ENCODE results near the gene RPL14. TPM values are rescaled to one million over a fixed set of nuclear protein-coding genes. Genes with fewer than 3 reads are reported as not detected.
A peak's percentile ranks its signal among the peaks of the same experiment; 100 is the strongest.
"Not testable (repeated sequence)": the region's sequence is repeated elsewhere in the genome, so short reads cannot be mapped to it uniquely, and the experiment has no call there.

RPL14 gene
- 490 and 662 TPM in 2 replicates for total RNA-seq

GRCh38 chr3:40456940-40457823 lies at the start of gene RPL14:
RPL14 (plus strand) TSS chr3:40457339; CDS start chr3:40457472, 133 bp downstream.
- peak; percentile 61 for DNase-seq (ENCODE audit: extremely low read depth, low read depth, low spot score)

DNA sequence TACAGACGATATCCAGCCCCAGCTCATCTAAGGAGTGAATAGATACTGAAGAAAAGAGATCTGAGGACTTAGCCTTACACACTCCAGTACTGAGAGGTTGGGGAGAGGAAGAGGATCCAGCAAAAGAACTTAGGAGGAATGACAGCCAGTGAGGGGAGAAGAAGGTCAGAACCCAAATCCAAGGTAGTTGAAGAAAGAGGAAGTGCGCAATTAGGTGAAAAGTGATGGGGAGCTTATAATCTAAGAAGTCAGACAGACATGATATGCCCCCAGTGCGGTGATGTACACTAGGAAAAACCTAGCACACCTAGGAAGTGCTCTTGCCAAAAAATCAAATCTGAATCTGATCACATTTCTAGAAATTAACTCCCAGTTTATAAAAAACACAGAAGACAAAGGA lies 49.5 kb upstream of the RPL14 start:
- DNase-seq (ENCODE audit: extremely low read depth, low read depth, low spot score) = no peak

DNA sequence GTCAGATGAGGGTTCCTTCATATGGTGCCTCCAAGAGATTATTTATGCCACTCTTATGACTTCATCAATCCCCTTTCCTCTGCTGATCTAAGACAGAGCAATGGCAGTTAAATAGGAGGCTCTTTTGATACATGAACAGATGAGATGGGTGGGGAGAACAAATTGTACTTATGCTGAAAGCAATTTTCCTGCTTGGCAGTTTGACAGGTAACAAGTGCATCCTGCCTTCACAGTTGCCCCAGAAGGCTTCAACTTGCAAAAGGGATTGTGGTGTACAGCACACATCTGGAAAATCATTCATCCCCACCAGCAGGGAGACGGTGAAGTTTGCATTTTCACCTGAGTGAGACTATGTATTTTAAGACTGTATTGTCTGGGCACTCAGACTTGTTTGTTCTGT lies 42.9 kb upstream of the RPL14 start:
- DNase-seq (ENCODE audit: extremely low read depth, low read depth, low spot score) = no peak

DNA sequence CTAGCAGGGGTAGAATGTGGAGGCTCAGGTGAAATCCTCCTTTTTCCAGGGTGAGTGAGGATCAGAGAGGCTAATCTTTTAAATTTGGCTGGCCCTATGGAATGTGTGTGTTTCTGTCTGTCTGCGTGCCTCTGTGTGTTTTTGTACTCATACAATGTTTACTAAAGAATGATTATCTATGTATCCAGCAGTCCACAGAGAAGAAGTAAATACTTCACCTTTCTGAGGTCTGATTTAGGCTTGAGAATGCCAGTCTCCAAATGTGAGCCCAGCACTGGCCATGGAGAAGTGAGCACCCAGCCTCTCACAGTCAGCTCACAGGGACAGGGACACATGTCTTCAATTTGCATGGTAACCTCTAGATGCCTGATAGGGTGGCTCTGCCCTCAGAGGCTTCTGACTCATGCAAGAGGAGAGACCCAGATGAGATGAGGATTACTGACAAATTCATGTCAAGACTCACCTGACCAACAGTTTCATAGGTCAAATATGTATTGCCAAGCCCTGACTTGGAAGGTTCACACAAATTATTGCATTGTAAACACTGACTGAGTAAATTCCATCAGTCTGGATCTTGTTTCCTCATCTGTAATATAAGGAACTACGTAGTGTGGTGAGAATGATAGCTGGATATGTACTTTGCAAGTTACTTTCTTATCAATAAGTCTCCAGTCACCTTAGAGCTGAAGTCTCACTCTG lies 39.1 kb upstream of the RPL14 start:
- no peak for DNase-seq (ENCODE audit: extremely low read depth, low read depth, low spot score)

- DNase-seq (ENCODE audit: extremely low read depth, low read depth, low spot score) = no peak
Observed at GRCh38 chr3:40422861-40423260, 34.3 kb upstream of the RPL14 start.

DNA sequence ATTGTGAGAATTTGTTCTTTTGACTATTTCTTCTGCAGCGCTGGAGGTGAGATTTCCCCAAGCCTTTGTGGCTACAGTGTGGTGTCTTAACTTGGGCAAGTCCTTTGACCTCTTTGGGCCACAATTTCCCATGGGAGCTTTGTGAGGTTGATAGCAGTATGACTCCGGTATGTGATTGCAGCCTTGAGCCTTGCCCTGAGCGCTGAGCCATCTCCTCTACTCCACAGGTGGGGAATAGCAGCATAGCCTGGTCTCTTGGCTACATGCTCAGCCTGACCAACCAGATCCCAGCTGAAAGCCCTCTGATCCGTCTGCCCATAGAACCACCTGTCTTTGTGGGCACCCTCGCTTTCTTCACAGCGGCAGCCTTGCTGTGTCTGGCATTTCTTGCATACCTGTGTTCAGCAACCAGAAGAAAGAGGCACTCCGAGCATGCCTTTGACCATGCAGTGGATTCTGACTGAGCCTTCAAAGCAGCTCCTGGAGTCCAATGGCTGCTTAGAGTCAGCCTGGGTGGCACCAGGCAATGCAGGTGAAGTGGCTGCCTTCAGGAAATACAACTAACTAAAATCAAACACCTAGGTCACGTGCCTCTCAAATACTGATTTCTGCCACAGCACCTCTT lies 30.0 kb upstream of the RPL14 start:
- no peak for DNase-seq (ENCODE audit: extremely low read depth, low read depth, low spot score)

DNA sequence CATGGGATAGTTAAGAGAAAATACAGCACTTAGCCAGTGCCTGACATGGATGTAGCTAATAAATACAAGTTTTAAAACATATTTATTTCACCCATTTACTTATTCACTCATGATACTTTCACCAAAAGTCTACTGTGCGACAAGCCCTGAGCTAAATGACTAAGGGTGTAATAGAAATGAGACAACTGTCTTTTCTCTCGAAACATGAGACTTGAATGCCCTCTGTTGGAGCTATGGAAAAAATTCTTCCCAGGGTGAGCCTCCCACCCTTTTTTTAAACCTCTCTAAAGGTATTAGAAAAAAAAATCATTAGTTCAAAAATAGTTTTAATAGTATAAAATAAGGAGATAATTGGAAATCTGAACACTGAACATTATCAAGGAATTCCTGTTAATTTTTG lies 24.3 kb upstream of the RPL14 start:
- no peak for DNase-seq (ENCODE audit: extremely low read depth, low read depth, low spot score)

- DNase-seq (ENCODE audit: extremely low read depth, low read depth, low spot score) = no peak
Observed at GRCh38 chr3:40437889-40438288, 19.2 kb upstream of the RPL14 start.

DNA sequence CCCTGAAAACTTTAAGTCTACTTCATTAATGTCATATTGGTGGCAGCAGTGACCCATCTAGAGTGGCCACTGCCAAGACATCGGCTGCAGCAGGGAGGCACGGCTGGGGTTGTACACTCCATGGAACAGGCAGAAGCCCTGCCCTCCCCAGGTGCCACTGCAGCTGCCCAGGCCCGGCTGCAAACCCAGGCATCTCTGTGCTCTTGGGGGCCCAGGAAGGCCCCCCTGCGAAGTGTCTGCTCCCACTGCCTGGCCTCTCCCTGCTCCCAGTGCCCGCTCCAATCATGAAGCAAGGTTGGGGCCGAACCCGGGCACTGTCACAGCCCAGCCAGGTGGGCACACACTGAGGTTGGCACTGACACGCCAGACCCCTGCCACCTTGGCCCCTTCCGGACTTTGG lies 12.1 kb upstream of the RPL14 start:
- DNase-seq (ENCODE audit: extremely low read depth, low read depth, low spot score) = no peak

DNA sequence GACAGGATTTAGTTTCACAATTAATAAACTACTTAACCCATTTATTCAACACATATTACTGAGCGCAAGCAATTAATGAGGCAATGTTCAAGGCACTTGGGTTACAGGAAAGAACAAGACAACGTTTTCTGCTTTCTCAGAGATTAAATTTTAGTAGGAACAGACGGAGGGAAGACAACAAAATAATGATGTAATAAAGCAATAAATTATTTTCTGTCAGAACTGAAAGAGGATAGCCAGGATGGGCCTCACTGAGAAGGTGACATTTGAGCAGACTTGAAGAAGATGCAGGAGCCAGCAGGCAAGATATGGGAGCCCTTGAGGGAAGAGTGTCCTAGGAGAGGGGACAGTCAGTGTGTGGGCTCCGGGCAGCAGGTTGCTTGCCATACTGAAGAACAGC lies 11.3 kb upstream of the RPL14 start:
- no peak for DNase-seq (ENCODE audit: extremely low read depth, low read depth, low spot score)

GRCh38 chr3:40450438-40450837 lies 6.7 kb upstream of the RPL14 start:
- DNase-seq (ENCODE audit: extremely low read depth, low read depth, low spot score) = no peak

GRCh38 chr3:40451551-40451950 lies 5.6 kb upstream of the RPL14 start:
- DNase-seq (ENCODE audit: extremely low read depth, low read depth, low spot score) = no peak

DNA sequence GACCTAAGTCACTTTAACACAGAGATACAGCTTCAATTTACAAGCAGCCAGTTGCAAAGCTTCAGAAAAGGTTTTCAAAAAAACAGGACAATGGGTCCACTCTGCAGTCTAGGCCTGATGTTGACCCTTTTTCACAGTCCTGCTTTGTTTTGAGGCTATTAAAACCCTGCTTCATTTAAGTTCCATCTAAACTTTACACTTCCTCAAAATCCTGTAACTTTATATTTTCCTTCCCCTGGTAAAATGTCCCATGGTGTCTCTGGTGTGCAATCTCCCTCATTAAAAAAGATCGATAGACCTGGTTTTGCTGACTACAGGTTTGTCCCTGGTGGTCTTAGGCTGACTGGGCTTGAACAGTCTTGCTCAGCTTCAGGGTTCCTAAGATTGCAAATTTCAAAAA lies 5.1 kb upstream of the RPL14 start:
- no peak for DNase-seq (ENCODE audit: extremely low read depth, low read depth, low spot score)

DNA sequence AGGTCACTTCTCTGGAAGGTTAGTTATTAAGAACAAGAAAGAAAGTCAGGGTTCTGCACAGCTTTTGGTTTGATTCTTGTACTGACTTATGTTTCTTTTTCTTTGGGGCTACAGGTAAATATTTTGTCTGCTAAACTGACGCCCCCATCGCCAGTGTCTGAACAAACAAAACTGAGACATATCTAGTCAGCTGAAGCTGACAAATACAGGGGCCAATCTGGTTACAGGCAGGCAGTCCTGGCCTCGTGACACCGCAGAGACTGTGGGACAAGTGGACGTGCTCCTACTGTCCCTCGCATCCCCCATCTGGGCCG lies 4.6 kb upstream of the RPL14 start:
- DNase-seq (ENCODE audit: extremely low read depth, low read depth, low spot score) = no peak

DNA sequence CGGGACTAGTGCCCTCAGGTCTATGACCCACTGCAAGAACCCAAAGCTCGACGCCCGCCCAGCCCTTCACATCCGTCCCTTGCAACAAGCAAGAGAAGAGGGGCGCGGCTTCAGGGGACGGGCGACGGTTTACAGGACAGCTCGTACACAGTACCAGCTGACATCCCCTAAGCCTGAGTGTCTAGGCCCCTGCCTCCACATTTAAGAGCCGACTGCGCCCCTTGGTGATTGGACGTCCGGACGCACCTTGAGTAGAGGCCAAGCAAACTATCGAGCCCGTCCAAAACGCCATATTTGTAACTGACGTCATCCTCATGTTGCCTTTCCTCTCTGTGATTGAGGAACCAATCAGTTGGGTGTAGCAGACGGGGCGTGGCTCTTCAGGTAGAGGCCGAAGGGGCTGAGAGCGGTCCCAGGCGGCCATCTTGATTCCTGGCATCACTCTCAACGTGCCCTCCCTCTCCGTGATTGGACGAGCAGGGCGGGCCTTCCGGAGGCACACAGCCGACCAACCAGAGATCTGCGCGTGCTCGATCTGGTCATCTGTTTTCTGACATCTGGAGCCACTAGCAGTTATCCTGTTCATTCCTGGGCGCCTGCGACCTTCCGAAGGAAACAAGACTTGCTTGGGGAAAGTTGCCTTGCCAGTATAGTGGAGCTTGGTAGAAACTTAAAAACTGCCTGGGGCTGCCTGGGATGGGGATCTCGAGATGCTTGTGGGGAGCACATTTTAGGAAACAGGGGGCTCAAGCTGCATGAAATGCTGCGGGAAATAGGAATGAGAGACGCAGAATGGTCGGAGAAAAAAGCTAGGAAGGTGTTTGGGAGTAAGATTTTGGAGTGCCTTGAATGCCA lies 4.0 kb upstream of the RPL14 start:
- peak; percentile 91 for DNase-seq (ENCODE audit: extremely low read depth, low read depth, low spot score)

DNA sequence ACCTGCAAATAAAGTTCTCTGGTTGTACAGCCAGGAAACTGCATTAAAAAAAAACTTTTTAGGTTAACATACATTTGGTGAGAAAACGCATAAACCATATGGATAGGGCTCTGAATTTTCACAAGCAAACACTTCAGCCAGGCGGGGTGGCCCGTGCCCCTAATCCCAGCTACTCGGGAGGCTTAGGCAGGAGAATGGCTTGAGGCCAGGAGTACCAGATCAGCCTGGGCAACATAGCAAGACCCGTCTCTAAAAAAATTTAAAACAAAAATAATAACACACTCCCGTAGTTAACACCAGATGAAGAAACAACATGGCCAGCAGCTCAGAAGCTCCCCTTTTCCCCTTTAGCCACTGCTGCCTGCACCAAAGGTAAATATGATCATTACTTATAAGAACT lies 3.2 kb upstream of the RPL14 start:
- no peak for DNase-seq (ENCODE audit: extremely low read depth, low read depth, low spot score)

- DNase-seq (ENCODE audit: extremely low read depth, low read depth, low spot score) = no peak
Observed at GRCh38 chr3:40455328-40455727, 1.8 kb upstream of the RPL14 start.

DNA sequence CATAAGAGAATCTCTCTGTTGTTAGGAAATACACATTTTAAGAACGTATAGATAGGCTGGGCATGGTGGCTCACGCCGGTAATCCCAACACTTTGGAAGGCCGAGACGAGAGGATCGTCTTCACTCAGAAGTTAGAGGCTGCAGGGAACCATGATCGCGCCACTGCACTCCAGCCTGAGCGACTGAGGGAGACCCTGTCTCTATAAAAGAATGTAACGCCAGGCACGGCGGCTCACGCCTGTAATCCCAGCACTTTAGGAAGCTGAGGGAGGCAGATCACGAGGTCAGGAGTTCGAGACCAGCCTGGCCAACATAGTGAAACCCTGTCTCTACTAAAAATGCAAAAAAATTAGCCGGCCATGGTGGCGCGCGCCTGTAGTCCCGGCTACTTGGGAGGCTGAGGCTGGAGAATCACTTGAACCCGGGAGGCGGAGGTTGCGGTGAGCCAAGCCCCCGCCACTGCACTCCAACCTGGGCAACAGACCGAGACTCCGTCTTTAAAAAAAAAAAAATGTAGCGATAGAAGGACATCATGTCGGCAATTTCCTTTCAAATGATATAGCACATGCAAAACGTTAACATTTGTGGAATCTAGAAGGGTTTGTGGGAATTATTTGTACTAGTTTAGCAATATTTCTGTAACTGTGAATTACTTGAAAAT lies 730 bp upstream of the RPL14 start:
- no peak for DNase-seq (ENCODE audit: extremely low read depth, low read depth, low spot score)

- DNase-seq (ENCODE audit: extremely low read depth, low read depth, low spot score) = no peak
Observed at GRCh38 chr3:40458473-40458872, 1.3 kb downstream of the RPL14 start.

- not testable (repeated sequence) for DNase-seq (ENCODE audit: extremely low read depth, low read depth, low spot score)
Observed at GRCh38 chr3:40460481-40460880, 3.3 kb downstream of the RPL14 start.
